ENCODE measurements around the gene B3GNT5.

Gene B3GNT5, protein sequence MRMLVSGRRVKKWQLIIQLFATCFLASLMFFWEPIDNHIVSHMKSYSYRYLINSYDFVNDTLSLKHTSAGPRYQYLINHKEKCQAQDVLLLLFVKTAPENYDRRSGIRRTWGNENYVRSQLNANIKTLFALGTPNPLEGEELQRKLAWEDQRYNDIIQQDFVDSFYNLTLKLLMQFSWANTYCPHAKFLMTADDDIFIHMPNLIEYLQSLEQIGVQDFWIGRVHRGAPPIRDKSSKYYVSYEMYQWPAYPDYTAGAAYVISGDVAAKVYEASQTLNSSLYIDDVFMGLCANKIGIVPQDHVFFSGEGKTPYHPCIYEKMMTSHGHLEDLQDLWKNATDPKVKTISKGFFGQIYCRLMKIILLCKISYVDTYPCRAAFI

DNA sequence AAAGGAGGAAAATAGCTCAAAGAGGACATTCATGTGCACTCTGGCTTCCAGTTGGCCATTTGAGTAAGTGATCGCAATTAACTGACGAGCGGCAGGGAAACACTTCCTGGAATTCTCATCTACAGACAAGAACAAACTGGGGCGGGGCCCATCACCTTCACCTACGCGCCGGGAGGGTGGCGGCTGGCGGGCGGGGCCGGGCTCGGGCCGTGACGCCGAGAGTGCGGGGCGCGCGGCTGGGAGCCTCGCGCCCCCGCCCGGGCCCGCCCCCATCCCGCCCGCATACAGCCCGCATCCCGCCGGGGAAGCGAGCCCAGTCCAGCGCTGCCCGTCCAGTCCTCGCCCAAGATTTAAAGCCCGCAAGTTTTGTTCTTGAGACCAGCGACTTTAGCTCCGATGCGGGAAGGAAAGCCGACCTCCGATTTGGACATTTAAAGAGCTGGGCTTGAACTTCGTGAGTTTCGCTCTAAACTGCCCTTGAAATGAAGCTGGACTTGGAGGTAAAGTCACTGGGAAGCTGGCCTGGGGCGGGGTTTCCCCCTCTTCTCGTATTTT is at the start of gene B3GNT5:
TSS of gene B3GNT5 (plus strand) at position 281 of the 555 bp plus-strand sequence. CDS start 16,546 bp downstream, outside the sequence.
- peak within 1 kb of the TSS; percentile 71 for H3K27ac ChIP-seq
- H3K9me3 ChIP-seq (ENCODE audit: severe bottlenecking): no peaks in the 10 kb centered on the region
- no peaks in the 10 kb centered on the region for H3K27me3 ChIP-seq (ENCODE audit: insufficient read depth, low read depth, severe bottlenecking)
- TF ChIP-seq, protein P1, sequence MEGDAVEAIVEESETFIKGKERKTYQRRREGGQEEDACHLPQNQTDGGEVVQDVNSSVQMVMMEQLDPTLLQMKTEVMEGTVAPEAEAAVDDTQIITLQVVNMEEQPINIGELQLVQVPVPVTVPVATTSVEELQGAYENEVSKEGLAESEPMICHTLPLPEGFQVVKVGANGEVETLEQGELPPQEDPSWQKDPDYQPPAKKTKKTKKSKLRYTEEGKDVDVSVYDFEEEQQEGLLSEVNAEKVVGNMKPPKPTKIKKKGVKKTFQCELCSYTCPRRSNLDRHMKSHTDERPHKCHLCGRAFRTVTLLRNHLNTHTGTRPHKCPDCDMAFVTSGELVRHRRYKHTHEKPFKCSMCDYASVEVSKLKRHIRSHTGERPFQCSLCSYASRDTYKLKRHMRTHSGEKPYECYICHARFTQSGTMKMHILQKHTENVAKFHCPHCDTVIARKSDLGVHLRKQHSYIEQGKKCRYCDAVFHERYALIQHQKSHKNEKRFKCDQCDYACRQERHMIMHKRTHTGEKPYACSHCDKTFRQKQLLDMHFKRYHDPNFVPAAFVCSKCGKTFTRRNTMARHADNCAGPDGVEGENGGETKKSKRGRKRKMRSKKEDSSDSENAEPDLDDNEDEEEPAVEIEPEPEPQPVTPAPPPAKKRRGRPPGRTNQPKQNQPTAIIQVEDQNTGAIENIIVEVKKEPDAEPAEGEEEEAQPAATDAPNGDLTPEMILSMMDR (IDR thresholded peaks at IDR 0.05; ENCODE audit: low read depth, low read length): no peak
- peak; percentile 62 for DNase-seq
- H3K4me3 ChIP-seq (ENCODE audit: low read depth, low read length): peak within 1 kb of the TSS; percentile 81
- no peaks in the 10 kb centered on the region for H3K36me3 ChIP-seq

DNA sequence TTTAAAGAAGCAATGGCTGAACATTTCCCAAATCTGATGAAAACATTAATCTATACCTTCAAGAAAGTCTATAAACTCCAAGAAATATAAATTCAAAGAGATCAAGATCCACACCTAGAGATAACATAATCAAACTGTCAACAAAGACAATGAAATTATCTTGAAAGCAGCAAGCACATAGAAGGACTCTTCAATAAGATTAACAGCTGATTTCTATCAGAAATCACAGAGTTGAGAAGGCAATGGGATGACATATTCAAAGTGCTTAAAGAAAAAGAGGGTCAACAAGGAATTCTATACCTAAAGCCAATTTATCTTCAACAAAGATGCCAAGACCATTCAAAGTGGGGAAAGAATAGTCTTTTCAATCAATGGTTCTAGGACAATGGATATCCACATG is 49.4 kb upstream of the B3GNT5 start:
- Histone ChIP-seq H3K36me3 (no peaks in the 10 kb centered on the region), H3K27ac (no peak overlapping the region)
- no peak for DNase-seq

DNA sequence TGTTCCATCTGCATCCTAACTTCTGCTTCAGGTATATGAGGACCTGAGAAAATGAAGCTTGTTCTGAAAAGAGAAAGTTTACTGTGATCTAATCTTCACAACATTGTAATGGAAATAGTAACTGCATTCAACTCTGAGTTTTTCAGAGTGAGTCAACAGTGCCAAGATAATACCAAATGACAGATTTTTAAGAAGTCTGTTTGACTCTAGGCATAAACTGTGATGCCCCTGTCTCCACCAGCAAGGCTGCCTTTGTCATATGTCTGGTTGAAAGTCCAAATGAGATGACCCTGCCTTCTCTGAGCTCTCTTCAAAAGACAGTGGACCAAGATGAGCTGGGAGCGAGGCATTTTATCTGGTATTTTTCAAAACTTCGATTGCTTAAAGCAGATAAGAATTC is 44.8 kb upstream of the B3GNT5 start:
- TF ChIP-seq, protein P1 (IDR thresholded peaks at IDR 0.05; ENCODE audit: low read depth, low read length): no peak
- H3K27me3 ChIP-seq (ENCODE audit: insufficient read depth, low read depth, severe bottlenecking): no peaks in the 10 kb centered on the region
- DNase-seq: no peak
- peaks cover 3% of the 10 kb centered on the region for H3K9me3 ChIP-seq (ENCODE audit: severe bottlenecking)
- no peak overlapping the region for H3K27ac ChIP-seq
- no peak overlapping the region for H3K4me3 ChIP-seq (ENCODE audit: low read depth, low read length)
- no peaks in the 10 kb centered on the region for H3K36me3 ChIP-seq

More for the DNA sequence above, 49.4 kb upstream of the B3GNT5 start:
- Histone ChIP-seq H3K4me3 (ENCODE audit: low read depth, low read length) (no peak overlapping the region), H3K27me3 (ENCODE audit: insufficient read depth, low read depth, severe bottlenecking) (no peaks in the 10 kb centered on the region), H3K9me3 (ENCODE audit: severe bottlenecking) (peaks cover 7% of the 10 kb centered on the region)
- TF ChIP-seq, protein P1 (IDR thresholded peaks at IDR 0.05; ENCODE audit: low read depth, low read length): no peak

DNA sequence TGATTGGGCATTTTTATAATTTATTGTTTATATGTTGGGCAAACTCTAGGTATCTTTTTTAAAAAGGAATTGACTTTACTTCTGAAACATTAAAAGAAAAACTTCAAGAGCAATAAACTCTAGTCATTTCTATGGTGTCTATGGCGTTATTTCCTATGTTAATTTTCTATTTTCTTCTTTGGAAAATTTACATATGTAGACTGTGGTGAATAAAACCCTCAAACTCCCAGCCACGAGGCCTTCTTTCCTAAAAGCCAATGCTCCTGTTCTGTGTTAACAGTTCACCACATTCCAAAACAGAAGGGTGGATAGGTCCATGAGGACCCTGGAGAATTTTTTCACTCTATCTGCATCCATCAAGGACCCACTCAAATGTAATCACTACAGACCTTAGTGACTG is 44.3 kb upstream of the B3GNT5 start:
- TF ChIP-seq, protein P1 (IDR thresholded peaks at IDR 0.05; ENCODE audit: low read depth, low read length): no peak
- Histone ChIP-seq H3K36me3 (no peaks in the 10 kb centered on the region), H3K27ac (no peak overlapping the region), H3K27me3 (ENCODE audit: insufficient read depth, low read depth, severe bottlenecking) (no peaks in the 10 kb centered on the region), H3K4me3 (ENCODE audit: low read depth, low read length) (no peak overlapping the region), H3K9me3 (ENCODE audit: severe bottlenecking) (no peaks in the 10 kb centered on the region)
- DNase-seq: no peak

DNA sequence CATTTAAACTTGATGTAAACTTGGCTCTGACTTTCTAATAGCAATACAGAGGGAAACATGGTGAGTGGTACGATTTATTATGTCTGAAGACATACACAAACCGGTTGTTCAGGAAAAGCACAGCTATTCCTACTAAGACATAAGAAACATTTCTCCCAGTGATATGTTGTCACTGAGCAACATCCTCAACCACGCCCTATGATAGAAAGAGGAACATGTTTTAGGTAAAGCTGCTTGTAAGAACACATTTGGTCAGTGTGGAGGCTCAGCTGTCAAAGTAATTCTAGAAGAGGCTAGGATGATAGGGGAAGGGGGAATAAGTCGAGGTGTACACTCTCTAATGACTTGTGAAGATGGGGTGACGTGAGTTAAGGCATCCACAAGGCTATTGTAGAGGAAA is 42.7 kb upstream of the B3GNT5 start:
- DNase-seq: no peak
- H3K27ac ChIP-seq: no peak overlapping the region
- H3K4me3 ChIP-seq (ENCODE audit: low read depth, low read length): no peak overlapping the region
- no peaks in the 10 kb centered on the region for H3K9me3 ChIP-seq (ENCODE audit: severe bottlenecking)
- TF ChIP-seq, protein P1 (IDR thresholded peaks at IDR 0.05; ENCODE audit: low read depth, low read length): no peak
- no peaks in the 10 kb centered on the region for H3K27me3 ChIP-seq (ENCODE audit: insufficient read depth, low read depth, severe bottlenecking)
- no peaks in the 10 kb centered on the region for H3K36me3 ChIP-seq

All from WERI-Rb-1 (cell line).